ENCODE data around the gene SMARCA1.

DNA sequence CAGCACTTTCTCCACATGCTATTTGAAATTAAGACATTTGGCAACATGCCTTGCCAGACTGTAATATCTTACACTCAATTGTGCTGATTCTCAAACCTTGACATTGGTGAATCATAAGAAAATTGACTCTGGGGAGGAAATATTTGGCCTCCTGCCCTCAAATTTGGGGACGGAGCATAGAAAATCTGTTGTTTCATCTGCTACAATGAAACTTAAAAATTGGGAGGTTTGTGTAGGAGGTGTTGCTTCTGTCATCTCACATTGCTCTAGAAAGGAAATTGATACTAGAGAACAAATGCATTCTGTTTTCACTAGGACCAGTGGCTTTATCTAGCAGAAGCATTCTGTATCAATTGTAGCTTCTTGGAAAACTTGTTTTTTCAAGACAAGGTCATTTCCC lies 22.1 kb upstream of the SMARCA1 start:
- no peak for TF ChIP-seq CTCF (conservative IDR thresholded peaks at IDR 0.05; ENCODE audit: low read depth, low read length)
- no peak for TF ChIP-seq EZH2 (IDR thresholded peaks at IDR 0.05; ENCODE audit: borderline replicate concordance, low read depth, low read length, poor library complexity, severe bottlenecking)

Measured in A673 (cell line).